Measurements from ENCODE around the gene HERC3. TPM values are rescaled to one million over a fixed set of nuclear protein-coding genes. Genes with fewer than 3 reads are reported as not detected.

HERC3 gene
- total and polyA plus RNA-seq, 2 of the 13 experiments (the other 11 are each of a cell fraction or from before 2014, with no cell fraction given), result 3.8 to 6.2 TPM

- TF ChIP-seq ZHX1 (CRISPR knock-in tag; IDR thresholded peaks at IDR 0.05; ENCODE audit: low read depth) (no peak), SNAI1 (CRISPR knock-in tag; IDR thresholded peaks at IDR 0.05; ENCODE audit: borderline replicate concordance) (peak; percentile 85; the same call in 1 of the 2 replicates), CSRNP1 (CRISPR knock-in tag; IDR thresholded peaks at IDR 0.05) (peak; percentile 26; the same call in 1 of the 2 replicates), ZNF672 (CRISPR knock-in tag; IDR thresholded peaks at IDR 0.05) (no peak), NFYC (CRISPR knock-in tag; IDR thresholded peaks at IDR 0.05) (no peak), ZNF616 (CRISPR knock-in tag; IDR thresholded peaks at IDR 0.05; ENCODE audit: low read depth) (0 out of 2 replicates have a peak, but pooled peaks have one; percentile 2), ZNF574 (CRISPR knock-in tag; IDR thresholded peaks at IDR 0.05) (0 out of 2 replicates have a peak, but pooled peaks have one; percentile 18), ZNF609 (CRISPR knock-in tag; IDR thresholded peaks at IDR 0.05; ENCODE audit: borderline replicate concordance) (no peak), FOXK1 (CRISPR knock-in tag; IDR thresholded peaks at IDR 0.05; ENCODE audit: borderline replicate concordance, low read depth) (no peak), MAZ (IDR thresholded peaks at IDR 0.05; ENCODE audit: borderline replicate concordance, low read depth, low read length) (no peak), MAZ (CRISPR knock-in tag; IDR thresholded peaks at IDR 0.05; ENCODE audit: low read depth) (0 out of 2 replicates have a peak, but pooled peaks have one; percentile 45), ZSCAN29 (CRISPR knock-in tag; conservative IDR thresholded peaks at IDR 0.05) (0 out of 2 replicates have a peak, but pooled peaks have one; percentile 52), MIER2 (CRISPR knock-in tag; IDR thresholded peaks at IDR 0.05) (no peak), MLX (CRISPR knock-in tag; IDR thresholded peaks at IDR 0.05) (no peak), FOXA3 (CRISPR knock-in tag; IDR thresholded peaks at IDR 0.05) (0 out of 2 replicates have a peak, but pooled peaks have one; percentile 11)
These were observed 544 bp downstream of the HERC3 start (continued) for GRCh38 chr4:88592600-88593448.
